Measurements from ENCODE around the gene GNS. TPM values are rescaled to one million over a fixed set of nuclear protein-coding genes. Genes with fewer than 3 reads are reported as not detected.

GNS gene
- total RNA-seq, 1 donor from 2014 or later: 135 TPM

GRCh38 chr12:64688715-64689114 is 70.5 kb downstream of the GNS start:
- peaks cover 21% of the 10 kb centered on the region for H3K4me1 Mint-ChIP-seq (ENCODE audit: low read depth)
- H3K27ac Mint-ChIP-seq (ENCODE audit: unreplicated experiment): no peak overlapping the region
- no peak overlapping the region for H3K4me3 Mint-ChIP-seq (ENCODE audit: unreplicated experiment)
- H3K36me3 Mint-ChIP-seq (ENCODE audit: low read depth): peaks cover 21% of the 10 kb centered on the region
- H3K27me3 Mint-ChIP-seq (ENCODE audit: low read depth): no peaks in the 10 kb centered on the region
- DNase-seq (ENCODE audit: low spot score): no peak
- no peaks in the 10 kb centered on the region for H3K9me3 Mint-ChIP-seq (ENCODE audit: low read depth)
- no peak for TF ChIP-seq CTCF (IDR thresholded peaks at IDR 0.05)

GRCh38 chr12:64688219-64688618 is 71.0 kb downstream of the GNS start:
- H3K36me3 Mint-ChIP-seq (ENCODE audit: low read depth): peaks cover 20% of the 10 kb centered on the region
- H3K27ac Mint-ChIP-seq (ENCODE audit: unreplicated experiment): no peak overlapping the region
- H3K9me3 Mint-ChIP-seq (ENCODE audit: low read depth): no peaks in the 10 kb centered on the region

GRCh38 chr12:64687816-64688215 is 71.4 kb downstream of the GNS start:
- no peak for DNase-seq (ENCODE audit: low spot score)
- Mint-ChIP-seq H3K9me3 (ENCODE audit: low read depth) (no peaks in the 10 kb centered on the region), H3K4me1 (ENCODE audit: low read depth) (peaks cover 30% of the 10 kb centered on the region), H3K4me3 (ENCODE audit: unreplicated experiment) (no peak overlapping the region), H3K27ac (ENCODE audit: unreplicated experiment) (no peak overlapping the region), H3K36me3 (ENCODE audit: low read depth) (peaks cover 20% of the 10 kb centered on the region), H3K27me3 (ENCODE audit: low read depth) (no peaks in the 10 kb centered on the region)
- no peak for TF ChIP-seq CTCF (IDR thresholded peaks at IDR 0.05)

More at GRCh38 chr12:64688219-64688618, 71.0 kb downstream of the GNS start:
- TF ChIP-seq CTCF (IDR thresholded peaks at IDR 0.05): no peak
- Mint-ChIP-seq H3K27me3 (ENCODE audit: low read depth) (no peaks in the 10 kb centered on the region), H3K4me1 (ENCODE audit: low read depth) (peaks cover 26% of the 10 kb centered on the region), H3K4me3 (ENCODE audit: unreplicated experiment) (no peak overlapping the region)
- no peak for DNase-seq (ENCODE audit: low spot score)

DNA sequence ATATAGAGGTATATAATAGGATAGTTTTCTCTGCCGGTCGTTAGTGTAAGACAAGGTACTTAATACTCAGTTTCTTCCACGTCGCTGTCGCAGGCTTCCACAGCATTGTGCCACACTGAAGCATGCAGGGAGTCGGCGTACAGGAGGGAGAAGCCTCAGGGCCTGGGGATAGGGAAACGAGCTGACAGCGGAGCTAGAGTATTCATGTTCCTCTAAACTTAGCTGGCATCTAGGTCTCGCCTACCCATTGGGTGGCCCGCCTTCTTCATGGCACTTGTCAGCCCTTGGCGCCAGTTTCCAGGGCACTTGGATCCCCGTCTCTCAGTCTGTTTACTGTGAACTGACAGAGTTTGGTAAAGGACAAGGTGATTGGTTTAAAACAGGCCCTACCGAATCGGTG is 73.6 kb downstream of the GNS start:
- Mint-ChIP-seq H3K36me3 (ENCODE audit: low read depth) (peaks cover 15% of the 10 kb centered on the region), H3K27ac (ENCODE audit: unreplicated experiment) (no peak overlapping the region), H3K4me1 (ENCODE audit: low read depth) (peaks cover 36% of the 10 kb centered on the region), H3K27me3 (ENCODE audit: low read depth) (no peaks in the 10 kb centered on the region), H3K9me3 (ENCODE audit: low read depth) (no peaks in the 10 kb centered on the region), H3K4me3 (ENCODE audit: unreplicated experiment) (no peak overlapping the region)
- no peak for DNase-seq (ENCODE audit: low spot score)
- TF ChIP-seq CTCF (IDR thresholded peaks at IDR 0.05): no peak

GRCh38 chr12:64685050-64685449 is 74.2 kb downstream of the GNS start:
- no peak for DNase-seq (ENCODE audit: low spot score)
- Mint-ChIP-seq H3K36me3 (ENCODE audit: low read depth) (peaks cover 15% of the 10 kb centered on the region), H3K27me3 (ENCODE audit: low read depth) (no peaks in the 10 kb centered on the region), H3K9me3 (ENCODE audit: low read depth) (no peaks in the 10 kb centered on the region), H3K4me3 (ENCODE audit: unreplicated experiment) (no peak overlapping the region), H3K27ac (ENCODE audit: unreplicated experiment) (no peak overlapping the region), H3K4me1 (ENCODE audit: low read depth) (peaks cover 41% of the 10 kb centered on the region)
- no peak for TF ChIP-seq CTCF (IDR thresholded peaks at IDR 0.05)

Data from chondrocyte (in vitro differentiated cells).